Cardiac septum (tissue), 1 donor: ENCODE results near the gene DSTYK. TPM values are rescaled to one million over a fixed set of nuclear protein-coding genes. Genes with fewer than 3 reads are reported as not detected.

ENCODE experiments used
- DNase-seq: peaks from one replicate; pipeline ENCODE4 v3.0.0-alpha.2; 2020; ENCODE audit warnings: low spot score
- intact Hi-C: fragments of 100-400 bp; cut with DNase I; formaldehyde crosslinking; loops from one replicate; pipeline ENCODE4 v1.14.0; 2022
- total RNA-seq: library from RNA; stranded (reverse); fragmentation: NEBNext Ultra II Directional; extraction: Animal tissue kit (Norgen Biotek cat#: 25700); gene quantifications from one replicate; pipeline ENCODE4 v1.2.1, GENCODE V29; 2021
- donor health status: DM: no; HTN: no; CAD: no.

Gene DSTYK
- total RNA-seq, 1 donor from 2014 or later = 7.3 TPM

DNA sequence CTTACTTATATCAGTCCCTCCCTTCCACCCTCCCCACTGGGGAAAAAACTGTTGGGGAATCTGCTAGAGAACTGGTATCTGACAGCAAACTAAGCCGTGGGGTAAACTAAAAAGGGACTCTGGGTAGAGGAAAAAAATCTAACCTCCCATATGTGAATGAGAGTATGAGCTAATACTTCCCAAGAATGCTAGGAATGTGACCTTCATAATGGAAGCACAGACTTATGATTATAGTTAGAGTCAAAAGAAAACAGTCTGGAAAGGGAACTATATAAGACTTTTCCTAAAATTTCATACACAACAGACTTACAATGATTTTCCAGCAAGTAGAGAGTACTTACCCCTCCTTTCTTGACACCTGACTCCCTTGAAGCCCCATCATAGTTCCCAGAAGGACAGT is 66.8 kb downstream of the DSTYK start:
- no peak for DNase-seq
- intact Hi-C loops = loop anchor here (5.0 kb wide), 2 partner anchors 113 to 157 kb away; no protein-coding TSS in a partner anchor

DNA sequence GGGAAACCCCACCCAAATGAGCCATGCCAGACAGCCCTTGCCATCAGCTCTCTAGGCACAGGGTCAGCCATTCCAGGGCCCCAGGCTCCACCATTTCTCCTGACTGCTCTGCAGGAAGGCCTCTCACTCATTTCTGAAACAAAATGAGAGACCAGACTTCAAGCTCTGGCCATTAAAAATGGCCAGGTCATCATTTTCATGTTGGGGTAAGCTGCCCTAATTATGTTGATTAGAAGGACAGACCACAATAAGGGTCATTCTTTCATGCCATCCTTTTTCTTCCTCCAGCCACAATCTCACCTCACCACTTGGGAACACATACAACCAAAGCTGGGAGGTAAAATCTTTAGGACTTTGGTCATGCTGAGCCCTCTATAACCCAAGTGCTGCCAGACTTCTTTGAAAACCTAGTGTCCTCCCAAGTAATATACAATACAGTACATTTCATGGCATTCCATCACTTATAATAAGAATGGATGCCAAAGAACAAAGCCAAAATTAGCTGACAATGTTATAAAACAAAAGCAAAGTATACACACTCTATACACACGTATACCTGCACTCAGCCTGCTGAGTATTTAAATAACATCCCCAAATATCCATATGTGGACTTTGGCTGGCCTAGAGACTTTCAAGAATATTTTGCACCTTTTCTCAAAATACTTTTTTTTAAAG is 67.3 kb downstream of the DSTYK start:
- intact Hi-C loops = loop anchor here (5.0 kb wide), 2 partner anchors 113 to 157 kb away; no protein-coding TSS in a partner anchor
- no peak for DNase-seq

DNA sequence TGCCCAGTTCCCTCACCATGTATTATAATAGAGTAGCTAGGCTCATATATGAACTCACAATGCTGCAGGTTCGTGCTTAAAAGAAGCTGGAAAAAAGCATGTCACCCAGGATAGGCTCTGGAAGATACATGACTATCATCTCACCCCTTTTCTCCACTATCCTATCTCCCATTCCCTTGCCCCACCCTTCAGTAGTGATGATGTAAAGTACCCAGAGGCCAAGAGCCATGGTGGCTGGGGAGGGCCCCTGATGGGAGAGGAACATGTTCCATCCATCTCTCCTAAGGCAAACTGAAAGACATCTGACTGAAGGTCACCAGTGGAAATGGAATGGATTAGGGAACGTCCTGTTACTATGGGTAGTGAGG is 69.4 kb downstream of the DSTYK start:
- intact Hi-C loops = loop anchor here (2.0 to 5.0 kb wide), 3 partner anchors 19 to 155 kb away; no protein-coding TSS in a partner anchor
- no peak for DNase-seq

DNA sequence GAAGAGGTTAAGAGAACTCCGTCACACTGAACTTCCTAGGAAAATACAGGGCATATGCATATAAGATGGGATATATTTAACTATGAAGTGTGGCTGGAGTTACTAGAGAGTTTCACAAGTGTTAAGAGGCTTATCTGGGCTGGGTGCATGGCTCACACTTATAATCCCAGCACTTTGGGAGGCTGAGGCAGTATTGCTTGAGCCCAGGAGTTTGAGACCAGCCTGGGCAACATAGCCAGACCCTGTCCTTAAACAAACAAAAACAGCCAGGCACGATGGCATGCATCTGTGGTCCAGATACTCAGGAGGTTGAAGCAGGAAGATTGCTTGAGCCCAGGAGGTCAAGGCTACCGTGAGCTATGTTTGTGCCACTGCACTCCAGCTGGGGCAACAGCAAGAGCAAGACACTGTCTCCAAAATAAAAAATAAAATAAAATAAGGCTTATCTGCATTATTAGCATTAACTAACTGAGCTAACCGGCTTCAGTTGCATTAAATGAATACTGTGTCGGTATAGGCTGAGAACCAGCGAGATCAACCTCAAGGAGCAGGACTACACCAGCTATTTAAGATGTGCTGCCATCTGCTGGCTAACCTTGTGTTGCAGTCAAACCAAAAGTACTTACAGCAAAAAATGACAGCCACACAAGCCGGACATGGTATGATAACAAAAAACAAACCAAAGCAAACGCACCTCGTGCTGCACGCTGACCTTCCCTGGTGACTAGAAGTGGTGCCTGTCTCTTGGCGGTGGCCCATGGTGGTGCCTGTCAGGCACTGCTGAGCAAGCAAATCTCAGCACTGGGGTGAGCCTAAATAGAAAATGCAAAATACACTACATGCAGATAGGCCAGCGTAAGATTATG is 70.0 kb downstream of the DSTYK start:
- intact Hi-C loops = loop anchor here (2.0 to 5.0 kb wide), 3 partner anchors 19 to 154 kb away; no protein-coding TSS in a partner anchor
- DNase-seq = no peak

DNA sequence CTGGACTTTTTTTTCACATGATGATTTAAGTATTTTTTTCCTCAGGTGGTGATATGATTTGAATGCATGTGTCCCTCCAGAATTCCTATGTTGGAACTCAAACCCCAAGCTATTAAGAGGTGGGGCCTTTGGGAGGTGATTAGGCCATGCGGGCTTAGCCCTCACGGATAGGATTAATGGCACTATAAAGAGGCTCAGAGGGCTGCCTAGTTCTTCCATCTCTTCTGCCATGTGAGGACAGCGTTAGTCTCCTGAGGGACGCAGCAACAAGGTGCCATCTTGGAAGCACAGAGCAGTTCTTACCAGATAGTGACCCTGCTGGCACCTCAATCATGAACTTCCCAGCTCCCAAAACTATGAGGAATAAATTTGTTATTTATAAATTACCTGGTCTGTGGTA is 71.4 kb downstream of the DSTYK start:
- intact Hi-C loops = loop anchor here (5.0 kb wide), 2 partner anchors 117 to 153 kb away; no protein-coding TSS in a partner anchor
- no peak for DNase-seq

DNA sequence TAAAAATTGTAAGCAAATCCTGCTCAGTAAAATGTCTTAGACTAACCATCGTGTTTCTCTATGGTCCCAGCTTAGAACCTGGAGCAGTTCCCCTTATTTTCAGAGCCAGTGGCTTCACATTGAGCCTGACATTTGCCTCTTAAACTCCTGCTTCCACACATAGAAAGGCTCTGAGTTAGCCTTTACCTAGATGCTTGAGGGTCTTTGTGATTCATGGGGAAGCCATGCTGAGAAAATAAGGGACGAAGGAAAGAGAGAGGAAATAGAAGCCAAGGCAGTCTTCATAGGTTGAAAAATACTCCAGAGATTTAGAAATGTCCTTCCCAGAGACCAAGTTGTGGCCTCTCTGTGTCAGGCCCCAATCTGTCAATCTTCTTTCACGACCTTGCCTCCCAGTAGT is 73.6 kb downstream of the DSTYK start:
- intact Hi-C loops = no loop called here

DNA sequence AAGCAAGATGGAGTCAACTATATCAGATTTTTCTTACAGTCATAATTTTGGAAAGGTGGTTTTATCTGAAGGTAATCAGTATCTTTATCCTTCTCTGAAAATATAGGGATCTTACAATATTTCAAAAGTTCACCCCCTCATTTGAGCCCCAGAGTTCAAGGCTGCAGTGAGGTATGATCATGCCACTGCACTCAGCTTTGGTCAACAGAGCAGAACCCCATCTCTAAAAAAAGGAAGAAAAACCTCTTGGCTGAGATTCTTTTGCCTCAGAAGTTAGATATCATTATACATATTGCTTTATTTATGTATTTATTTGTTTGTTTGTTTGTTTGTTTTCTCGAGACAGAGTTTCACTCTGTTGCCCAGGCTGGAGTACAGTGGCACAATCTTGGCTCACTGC is 78.2 kb downstream of the DSTYK start:
- DNase-seq = no peak
- intact Hi-C loops = no loop called here

More for the DNA sequence above, 73.6 kb downstream of the DSTYK start:
- no peak for DNase-seq

DNA sequence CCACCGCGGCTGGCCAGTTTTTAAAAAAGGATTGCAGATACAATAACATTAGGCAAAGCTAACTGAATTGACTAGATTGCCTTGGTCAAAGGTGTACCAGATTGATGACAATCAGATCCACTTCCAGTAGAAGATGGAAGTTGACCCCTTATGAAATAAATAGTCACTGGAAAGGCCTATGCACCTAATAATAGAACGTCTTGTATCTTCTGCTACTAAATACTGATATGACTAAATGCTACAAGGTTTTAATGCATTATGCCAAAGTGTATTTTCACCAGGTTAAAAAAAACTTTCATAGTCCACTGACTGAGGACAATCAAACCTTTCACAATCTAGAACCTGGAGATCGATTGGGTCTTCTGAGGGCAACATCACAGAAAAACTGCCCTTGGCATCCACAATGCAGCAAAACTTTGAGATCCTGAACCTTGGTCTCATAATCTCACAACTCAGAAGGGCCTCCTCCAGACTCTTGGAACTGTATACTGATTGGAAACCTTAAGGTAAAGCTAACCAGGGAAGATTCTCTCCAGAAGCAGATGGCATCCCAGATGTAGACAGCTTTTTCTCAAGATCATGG is 82.0 kb downstream of the DSTYK start:
- intact Hi-C loops = no loop called here
- no peak for DNase-seq

DNA sequence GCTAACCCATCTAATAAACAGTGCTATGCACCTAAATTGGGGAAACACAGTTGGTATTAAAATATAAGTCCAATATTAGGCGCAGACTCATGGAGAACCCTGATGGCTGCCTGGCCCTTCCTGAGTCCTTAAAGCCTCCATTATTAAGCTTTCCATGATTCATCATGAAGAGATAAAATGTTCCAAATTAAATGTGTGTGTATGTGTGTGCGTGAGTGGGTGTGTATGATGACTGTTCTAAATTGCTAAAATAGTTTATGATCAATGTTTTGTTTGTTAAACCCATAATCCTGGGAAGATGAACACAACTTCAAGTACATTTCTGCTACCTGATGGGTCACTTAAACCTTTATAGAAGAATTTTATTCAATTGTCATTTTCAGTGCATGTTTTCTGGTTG is 83.5 kb downstream of the DSTYK start:
- DNase-seq = no peak
- intact Hi-C loops = no loop called here

DNA sequence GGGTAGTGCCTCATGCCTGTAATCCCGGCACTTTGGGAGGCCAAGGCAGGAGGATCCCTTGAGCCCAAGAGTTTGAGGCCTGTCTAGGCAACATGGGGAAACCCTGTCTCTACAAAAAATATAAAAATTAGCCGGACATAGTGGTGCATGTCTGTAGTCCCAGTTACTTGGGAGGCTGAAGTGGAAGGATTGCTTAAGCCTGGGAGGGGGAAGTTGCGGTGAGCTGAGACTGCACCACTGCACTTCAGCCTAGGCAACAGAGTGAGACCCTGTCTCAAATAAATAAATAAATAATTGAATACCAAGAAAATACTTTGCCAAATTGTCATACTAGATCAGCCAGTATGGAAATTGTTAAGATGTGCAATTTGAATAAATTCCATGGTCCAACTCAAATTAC is 83.9 kb downstream of the DSTYK start:
- intact Hi-C loops = no loop called here
- no peak for DNase-seq

DNA sequence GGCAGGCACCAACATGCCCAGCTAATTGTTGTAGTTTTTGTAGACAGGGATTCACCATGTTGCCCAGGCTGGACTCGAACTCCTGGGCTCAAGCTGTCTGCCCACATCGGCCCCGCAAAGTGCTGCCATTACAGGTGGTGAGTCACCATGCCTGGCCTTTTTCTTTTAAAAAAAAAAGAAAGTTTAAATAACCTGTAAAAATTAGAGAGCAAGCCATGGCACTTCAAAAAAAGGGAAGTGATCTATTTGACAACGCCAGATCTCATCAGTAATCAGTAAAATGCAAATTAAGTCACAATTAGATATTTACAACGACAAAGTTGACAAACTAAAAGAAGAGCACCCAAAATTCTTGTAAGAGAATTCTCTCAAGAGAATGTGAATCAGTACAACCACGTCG is 86.8 kb downstream of the DSTYK start:
- intact Hi-C loops = loop anchor here (5.0 kb wide), 1 partner anchor 88 kb away; the partner anchor contains the start of gene DSTYK
- DNase-seq = no peak

DNA sequence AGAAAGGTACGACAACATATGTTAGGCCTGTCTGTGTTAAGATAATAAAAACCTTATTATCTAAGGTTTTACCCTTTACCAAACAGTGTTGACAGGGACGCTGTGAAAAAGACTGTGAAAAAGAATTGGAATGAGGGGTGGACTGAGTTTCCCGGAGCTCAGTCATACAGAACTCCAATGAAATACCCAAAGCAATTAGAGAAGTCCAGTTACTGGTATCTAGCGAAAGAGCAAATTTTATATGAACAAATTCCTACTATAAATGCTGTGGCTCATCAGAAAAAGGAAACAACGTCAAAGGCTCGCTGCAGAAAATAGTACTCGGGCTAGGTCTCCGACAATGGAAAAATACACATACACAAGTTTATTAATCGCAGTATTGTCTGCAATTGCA is 89.0 kb downstream of the DSTYK start:
- intact Hi-C loops = loop anchor here (1.0 to 5.0 kb wide), 3 partner anchors 20 to 105 kb away; partner anchors contain the start of genes DSTYK and TMCC2
- DNase-seq = no peak

DNA sequence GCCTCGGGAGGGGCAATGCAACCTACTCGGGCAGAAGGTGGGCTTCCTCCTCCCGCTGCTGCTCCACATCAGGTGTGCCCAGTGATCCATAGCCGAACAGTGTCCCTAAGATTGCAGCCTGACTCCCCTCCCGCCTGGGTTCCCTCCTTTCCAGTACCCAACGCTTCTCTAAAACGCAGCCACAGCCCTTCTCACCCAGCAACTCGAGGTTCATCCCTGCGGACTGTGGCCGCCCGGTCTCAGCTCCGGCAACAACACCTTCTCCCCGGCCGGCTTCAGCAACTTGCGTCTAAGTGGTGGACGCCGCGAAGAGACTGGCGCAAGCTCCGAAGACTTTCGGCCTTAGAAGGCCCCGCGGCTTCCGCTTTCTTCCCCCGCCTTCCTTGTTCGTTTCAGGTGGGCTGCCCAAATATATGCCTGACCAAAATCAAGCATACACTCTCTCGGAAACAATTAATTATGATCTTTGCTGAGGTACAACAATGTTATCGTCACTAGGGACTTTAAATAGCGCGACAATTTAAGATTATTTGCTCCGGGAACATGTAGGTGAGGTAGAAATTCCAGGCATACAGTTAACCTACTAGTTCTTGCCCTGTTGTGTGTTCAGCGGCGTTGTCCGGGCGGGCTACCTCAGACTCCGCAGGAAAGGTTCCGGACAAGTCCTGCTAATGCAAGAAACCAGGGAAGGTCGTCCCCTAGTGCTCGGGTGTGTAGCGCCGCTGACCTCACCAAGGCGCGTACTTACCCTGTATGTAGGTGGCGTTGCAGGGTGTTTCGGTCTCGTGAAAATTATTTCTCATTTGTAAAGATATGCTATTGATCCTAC is 89.6 kb downstream of the DSTYK start, which contains the start of gene RBBP5:
RBBP5 (minus strand) TSS at position 319 of the 829 bp plus-strand sequence; CDS start at position 214, 105 bp downstream.
- peak; percentile 97 for DNase-seq
- intact Hi-C loops = loop anchor here (1.0 to 5.0 kb wide), 3 partner anchors 21 to 105 kb away; partner anchors contain the start of genes DSTYK and TMCC2

DNA sequence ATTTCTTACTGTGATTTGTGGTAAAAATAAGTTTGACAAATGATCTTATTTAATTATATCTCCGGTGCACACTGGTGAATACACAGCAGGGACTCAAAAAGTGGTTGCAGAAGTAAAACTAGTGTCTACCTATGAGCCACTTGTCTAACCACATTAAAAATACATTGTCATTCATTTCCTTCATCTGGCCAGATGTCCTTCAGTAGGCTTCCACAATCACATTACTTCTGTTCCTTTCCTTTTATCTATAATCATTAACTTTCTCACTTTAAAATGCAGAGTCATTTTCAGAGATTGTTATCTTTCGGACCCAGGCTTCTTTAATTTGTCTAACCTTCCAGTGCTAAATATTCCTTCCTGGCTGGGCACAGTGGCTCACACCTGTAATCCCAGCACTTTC is 92.8 kb downstream of the DSTYK start:
- no peak for DNase-seq
- intact Hi-C loops = no loop called here

DNA sequence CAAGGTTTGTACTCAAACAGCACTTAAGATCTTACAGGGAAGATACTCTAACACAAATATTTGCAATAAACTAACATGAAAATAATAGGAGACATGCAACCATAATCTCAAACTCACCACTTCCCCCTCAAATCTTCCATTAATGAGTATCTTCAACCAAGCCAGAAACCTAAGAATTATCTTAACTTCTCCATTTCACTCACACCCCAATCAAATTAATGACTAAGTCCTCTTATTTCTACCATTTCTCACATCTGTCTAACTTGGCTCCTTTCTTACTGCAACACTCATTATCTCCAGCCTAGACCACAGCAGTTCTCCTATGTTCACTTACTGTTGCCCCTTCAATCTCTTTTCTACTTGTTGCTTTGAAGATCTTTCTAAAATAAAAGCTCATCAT is 100.1 kb downstream of the DSTYK start:
- DNase-seq = no peak
- intact Hi-C loops = no loop called here

DNA sequence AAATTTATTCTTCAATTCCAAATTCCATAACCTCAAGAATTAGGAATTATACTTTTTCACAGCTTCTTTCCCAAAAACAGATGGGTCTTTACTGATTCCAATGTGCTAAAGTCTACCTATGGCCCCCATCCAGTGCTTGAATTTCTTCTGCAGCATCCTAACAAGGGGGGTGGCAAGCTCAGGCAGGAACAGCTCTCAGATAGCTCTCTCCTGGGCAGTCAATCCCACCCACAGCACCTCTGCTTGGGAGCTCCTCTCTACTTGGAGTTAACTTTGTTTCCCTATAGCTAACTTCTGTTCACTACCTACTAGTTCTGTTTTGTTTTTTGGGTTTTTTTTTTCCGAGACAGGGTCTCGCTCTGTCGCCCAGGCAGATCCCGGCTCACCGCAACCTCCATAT is 101.8 kb downstream of the DSTYK start:
- intact Hi-C loops = no loop called here
- no peak for DNase-seq

DNA sequence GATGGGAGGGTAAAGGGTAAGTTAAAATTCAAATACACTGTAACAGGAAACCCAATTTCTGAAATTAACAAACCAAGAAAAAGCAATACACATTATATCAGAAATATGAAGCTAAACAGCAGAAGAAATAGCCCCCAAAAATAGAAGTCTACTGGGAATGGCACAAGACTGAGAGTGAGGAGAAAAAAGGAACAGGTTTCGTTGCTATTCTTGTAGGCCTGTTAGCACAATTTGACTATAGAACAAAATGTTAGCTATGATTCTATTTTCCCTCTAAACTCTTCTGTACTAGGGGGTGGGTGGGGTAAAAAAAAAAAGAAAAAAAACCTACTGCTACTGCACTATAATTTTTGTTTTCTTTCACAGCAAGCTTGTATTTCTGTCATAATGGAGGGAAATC is 102.2 kb downstream of the DSTYK start:
- no peak for DNase-seq
- intact Hi-C loops = no loop called here

DNA sequence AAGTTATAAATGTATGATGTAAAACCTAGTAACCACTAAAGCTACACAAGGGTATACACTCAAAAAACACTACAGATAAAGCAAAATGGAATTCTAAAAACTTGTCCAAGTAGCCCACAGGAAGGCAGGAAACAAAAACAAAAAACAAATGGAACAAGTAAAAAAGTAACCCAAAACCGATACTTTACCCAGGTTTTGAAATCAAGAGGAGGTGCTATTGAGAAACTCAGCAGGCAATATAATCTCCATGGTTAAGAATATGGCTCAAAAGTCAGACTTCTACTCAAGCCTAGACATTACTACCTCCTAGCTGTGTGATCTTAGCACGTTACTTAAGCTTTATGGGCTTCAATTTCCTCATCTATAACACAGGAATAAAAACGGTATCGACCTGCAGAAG is 103.0 kb downstream of the DSTYK start:
- no peak for DNase-seq
- intact Hi-C loops = no loop called here

DNA sequence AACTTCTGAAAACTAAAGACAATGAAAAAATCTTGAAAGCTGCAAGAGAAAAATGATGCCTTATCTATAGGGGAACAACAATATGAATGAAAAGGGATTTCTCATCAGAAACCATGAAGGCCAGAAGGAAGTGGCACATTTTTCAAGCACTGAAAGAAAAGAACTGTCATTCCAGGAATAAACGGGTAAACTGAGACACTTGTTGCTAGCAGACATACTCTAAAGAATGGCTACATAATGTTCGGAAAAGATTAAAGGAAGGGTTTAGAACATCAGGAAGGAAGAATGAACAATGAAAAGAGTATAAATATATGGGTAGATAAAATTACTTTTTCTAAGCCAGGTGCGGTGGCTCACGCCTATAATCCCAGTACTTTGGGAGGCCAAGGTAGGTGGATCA is 104.2 kb downstream of the DSTYK start:
- no peak for DNase-seq
- intact Hi-C loops = no loop called here
